Neutrophil (primary cell): ENCODE measurements around the gene LGALS4.
"Not testable (repeated sequence)": the region's sequence is repeated elsewhere in the genome, so short reads cannot be mapped to it uniquely, and the experiment has no call there.

ENCODE experiments used
- H3K27ac ChIP-seq: fragments of 200-600 bp; sonication (generic); 2 replicates; pipeline ENCODE4 v1.5.1; 2016; ENCODE audit warnings: mild to moderate bottlenecking, moderate library complexity
- H3K27me3 ChIP-seq: fragments of 200-600 bp; sonication (generic); 2 replicates; pipeline ENCODE4 v1.6.0; 2016; ENCODE audit warnings: mild to moderate bottlenecking
- H3K36me3 ChIP-seq: fragments of 200-600 bp; sonication (generic); 2 replicates; pipeline ENCODE4 v1.5.1; 2017
- H3K4me1 ChIP-seq, 2 experiments: fragments of 200-600 bp in 1 of 2; sonication (generic) in 1 of 2; 1 replicate in 1 of 2; 2 replicates in 1 of 2; pipeline versions ENCODE4 v1.5.1 to v1.6.1; 2013 to 2016; ENCODE audit warnings: low read depth in 1 of 2, low read length in 1 of 2, mild to moderate bottlenecking in 1 of 2, moderate library complexity in 1 of 2; ENCODE audit not compliant: control insufficient read depth in 1 of 2, insufficient read depth in 1 of 2
- H3K4me3 ChIP-seq, 2 experiments: fragments of 200-600 bp in 1 of 2; sonication (generic) in 1 of 2; 1 replicate in 1 of 2; 2 replicates in 1 of 2; pipeline ENCODE4 v1.5.1; 2013 to 2016; ENCODE audit warnings: low read depth in 1 of 2, low read length in 1 of 2, mild to moderate bottlenecking in 1 of 2, moderate library complexity in 1 of 2
- H3K9me3 ChIP-seq: fragments of 200-600 bp; sonication (generic); 2 replicates; pipeline ENCODE4 v1.5.1; 2016
- CTCF ChIP-seq: fragments of 200-600 bp; sonication (generic); IDR thresholded peaks from 2 replicates; pipeline ENCODE4 v1.5.1; 2016; ENCODE audit warnings: antibody characterized with exemption

LGALS4 gene

DNA sequence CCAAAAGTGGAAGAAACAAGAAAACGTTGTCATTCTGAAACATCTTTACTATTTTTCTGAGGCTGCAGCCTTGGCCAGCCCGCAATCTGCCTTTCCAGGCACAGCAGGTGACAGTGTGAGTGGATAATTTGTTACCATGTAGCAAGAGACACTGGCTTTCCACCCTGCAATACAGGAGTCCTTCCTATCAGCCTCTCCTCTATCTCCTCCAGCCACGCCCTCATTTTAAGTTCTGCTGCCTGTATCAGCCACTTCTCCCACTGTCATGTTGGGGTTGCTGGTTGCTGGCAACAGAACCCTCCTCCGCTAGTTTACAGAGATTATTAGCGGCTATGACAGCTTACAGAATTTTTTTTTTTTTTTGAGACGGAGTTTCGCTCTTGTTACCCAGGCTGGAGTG, 31.7 kb downstream of the LGALS4 start:
- no peaks in the 10 kb centered on the region for H3K9me3 ChIP-seq
- no peaks in the 10 kb centered on the region for H3K36me3 ChIP-seq
- H3K27ac ChIP-seq: no peak overlapping the region
- peaks cover 20% of the 10 kb centered on the region for H3K27me3 ChIP-seq
- H3K4me1 ChIP-seq: no peaks in the 10 kb centered on the region
- H3K4me3 ChIP-seq: no peak overlapping the region
- no peak for TF ChIP-seq CTCF

DNA sequence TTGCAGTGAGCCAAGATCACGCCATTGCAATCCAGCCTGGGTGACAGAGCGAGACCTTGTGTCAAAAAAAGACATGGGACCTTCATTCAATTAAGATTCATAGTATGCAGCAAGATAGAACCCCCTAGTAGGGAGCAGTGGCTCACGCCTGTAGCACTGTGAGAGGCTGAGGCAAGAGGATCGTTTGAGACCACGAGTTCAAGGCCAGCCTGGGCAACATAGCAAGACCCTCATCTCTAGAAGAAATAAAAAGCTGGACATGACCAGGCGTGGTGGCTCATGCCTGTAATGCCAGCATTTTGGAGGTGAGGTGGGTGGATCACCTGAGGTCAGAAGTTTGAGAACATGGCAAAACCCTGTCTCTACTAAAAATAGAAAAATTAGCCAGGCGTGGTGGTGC, 32.3 kb downstream of the LGALS4 start:
- H3K9me3 ChIP-seq: no peaks in the 10 kb centered on the region
- TF ChIP-seq CTCF: no peak
- H3K36me3 ChIP-seq: no peaks in the 10 kb centered on the region
- H3K4me1 ChIP-seq: no peaks in the 10 kb centered on the region
- no peak overlapping the region for H3K27ac ChIP-seq
- H3K27me3 ChIP-seq: peaks cover 20% of the 10 kb centered on the region
- no peak overlapping the region for H3K4me3 ChIP-seq

DNA sequence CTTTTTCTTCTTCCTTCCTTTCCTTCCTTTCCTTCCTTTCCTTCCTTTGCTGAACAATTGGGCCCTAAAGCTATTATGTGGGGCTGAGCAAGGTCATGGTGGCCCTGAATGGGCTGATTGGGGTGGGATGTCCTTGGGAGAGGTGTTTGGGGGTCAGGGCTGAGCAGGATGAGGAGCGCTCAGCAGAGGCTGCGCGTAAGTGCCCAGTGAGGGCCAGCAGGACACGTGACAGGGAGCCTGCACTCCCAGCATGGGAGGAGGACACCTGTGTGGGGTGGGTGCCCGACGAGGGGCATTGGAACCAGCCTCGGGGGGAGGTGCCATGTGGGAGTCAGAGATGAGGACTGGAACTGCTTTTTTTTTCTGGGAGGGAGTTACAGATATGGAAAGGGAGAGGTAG, 34.0 kb downstream of the LGALS4 start:
- Histone ChIP-seq H3K27me3 (peaks cover 20% of the 10 kb centered on the region), H3K4me1 (no peaks in the 10 kb centered on the region), H3K9me3 (no peaks in the 10 kb centered on the region), H3K36me3 (no peaks in the 10 kb centered on the region), H3K4me3 (no peak overlapping the region), H3K27ac (no peak overlapping the region)
- no peak for TF ChIP-seq CTCF

GRCh38 chr19:38774181-38774950, 38.4 kb downstream of the LGALS4 start:
- peaks cover 4 to 8% of the 10 kb centered on the region in 2 experiments for H3K4me1 ChIP-seq
- H3K27ac ChIP-seq: no peak overlapping the region
- no peak for TF ChIP-seq CTCF
- H3K36me3 ChIP-seq: no peaks in the 10 kb centered on the region
- H3K9me3 ChIP-seq: no peaks in the 10 kb centered on the region
- no peak overlapping the region for H3K4me3 ChIP-seq
- peaks cover 5% of the 10 kb centered on the region for H3K27me3 ChIP-seq

GRCh38 chr19:38773469-38774177, 39.1 kb downstream of the LGALS4 start, which contains the start of gene LGALS7:
Gene LGALS7, minus strand, starts transcription at chr19:38773517. Its CDS starts 25 bp downstream, at chr19:38773492.
- no peak for TF ChIP-seq CTCF
- Histone ChIP-seq H3K4me1 (peaks cover 4 to 9% of the 10 kb centered on the region in 2 experiments), H3K9me3 (no peaks in the 10 kb centered on the region), H3K4me3 (no peak within 1 kb of the TSS), H3K36me3 (no peaks in the 10 kb centered on the region), H3K27me3 (peaks cover 5% of the 10 kb centered on the region), H3K27ac (no peak within 1 kb of the TSS)

DNA sequence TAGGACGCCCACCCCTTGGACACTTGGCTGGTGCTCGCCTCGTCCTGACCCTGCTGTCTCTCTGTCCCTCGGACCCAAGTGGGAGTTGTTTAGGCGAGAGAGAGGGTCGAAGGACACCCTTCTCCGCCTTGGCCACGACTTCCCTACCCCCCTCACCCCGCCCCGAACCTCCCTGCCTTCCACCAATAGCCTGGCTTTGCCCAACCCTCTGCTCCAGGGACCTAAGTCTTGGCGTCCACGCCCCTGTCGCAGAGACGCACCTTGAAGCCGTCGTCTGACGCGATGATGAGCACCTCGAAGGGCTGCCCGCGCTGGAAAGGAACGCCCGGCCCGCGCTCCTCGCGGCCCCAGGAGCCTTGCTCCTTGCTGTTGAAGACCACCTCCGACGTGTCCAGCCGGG, 41.2 kb downstream of the LGALS4 start:
- H3K27me3 ChIP-seq, H3K4me1 ChIP-seq, H3K9me3 ChIP-seq, H3K36me3 ChIP-seq, H3K4me3 ChIP-seq, H3K27ac ChIP-seq: not testable (repeated sequence)

- H3K27ac ChIP-seq, H3K4me1 ChIP-seq, H3K4me3 ChIP-seq, H3K36me3 ChIP-seq, H3K27me3 ChIP-seq, H3K9me3 ChIP-seq: not testable (repeated sequence)
Measured at GRCh38 chr19:38770949-38771275, 41.8 kb downstream of the LGALS4 start.

DNA sequence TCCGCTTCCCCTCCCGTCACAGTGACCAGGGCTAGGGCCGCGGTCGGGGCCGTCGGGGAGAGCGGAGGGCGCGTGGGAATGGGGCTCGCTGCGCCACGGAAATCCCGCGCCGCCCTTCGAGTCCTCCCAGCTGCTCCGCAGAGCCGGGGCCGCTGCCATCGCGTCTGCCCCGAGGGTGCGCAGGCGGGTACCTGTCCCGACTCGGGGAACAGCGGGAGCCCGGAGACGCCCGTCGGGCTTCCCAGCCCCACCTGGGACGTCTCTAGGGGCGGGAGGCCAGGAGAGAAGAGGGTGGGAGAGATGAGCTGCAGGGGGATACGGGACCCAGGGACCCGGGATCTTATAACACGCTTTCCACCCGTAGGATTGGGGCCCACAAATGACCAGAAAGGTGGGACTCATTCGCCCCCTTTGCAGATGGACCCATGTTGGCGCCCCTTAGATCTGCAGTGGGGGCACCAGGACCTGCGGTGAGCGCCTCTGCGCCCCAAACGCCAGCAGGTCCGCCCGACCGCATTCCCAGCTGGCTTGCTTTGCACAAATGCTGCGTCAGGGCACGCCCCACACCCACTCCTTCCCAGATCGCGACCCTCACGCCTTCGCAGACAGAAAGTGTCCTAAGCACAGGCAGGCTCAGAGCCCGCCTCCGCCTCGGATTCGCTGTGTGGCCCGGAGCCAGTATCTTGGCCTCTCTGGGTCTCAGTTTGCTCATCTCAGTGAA, 42.4 kb downstream of the LGALS4 start:
- H3K4me3 ChIP-seq: peak overlapping the region; percentile 70 to 78
- H3K27ac ChIP-seq, H3K36me3 ChIP-seq, H3K9me3 ChIP-seq, H3K4me1 ChIP-seq, H3K27me3 ChIP-seq: not testable (repeated sequence)
